ENCODE results near the gene KCNIP4.

Gene KCNIP4

GRCh38 chr4:20832826-20833225 is 1115.7 kb downstream of the KCNIP4 start:
- no peak overlapping the region for H3K27ac ChIP-seq
- no peak for TF ChIP-seq CTCF (IDR thresholded peaks at IDR 0.05)
- no peak for DNase-seq (ENCODE audit: low spot score)
- H3K4me3 ChIP-seq, result no peak overlapping the region

- Histone ChIP-seq H3K4me3 (no peak overlapping the region), H3K27ac (no peak overlapping the region)
- DNase-seq (ENCODE audit: low spot score), result no peak
- TF ChIP-seq CTCF (IDR thresholded peaks at IDR 0.05), result no peak
Measured at GRCh38 chr4:20831746-20832145, 1116.8 kb downstream of the KCNIP4 start.

- DNase-seq (ENCODE audit: low spot score), result no peak
- Histone ChIP-seq H3K27ac (no peak overlapping the region), H3K4me3 (no peak overlapping the region)
- TF ChIP-seq CTCF (IDR thresholded peaks at IDR 0.05), result no peak
Measured at GRCh38 chr4:20829617-20830357, 1118.8 kb downstream of the KCNIP4 start.

- no peak for TF ChIP-seq CTCF (IDR thresholded peaks at IDR 0.05)
- DNase-seq (ENCODE audit: low spot score), result no peak
- no peak overlapping the region for H3K27ac ChIP-seq
- no peak overlapping the region for H3K4me3 ChIP-seq
Measured at GRCh38 chr4:20825505-20825904, 1123.1 kb downstream of the KCNIP4 start.

- Histone ChIP-seq H3K4me3 (no peak overlapping the region), H3K27ac (no peak overlapping the region)
- no peak for TF ChIP-seq CTCF (IDR thresholded peaks at IDR 0.05)
- no peak for DNase-seq (ENCODE audit: low spot score)
Measured at GRCh38 chr4:20816287-20816686, 1132.3 kb downstream of the KCNIP4 start.

GRCh38 chr4:20813700-20814099 is 1134.9 kb downstream of the KCNIP4 start:
- Histone ChIP-seq H3K4me3 (no peak overlapping the region), H3K27ac (no peak overlapping the region)
- no peak for DNase-seq (ENCODE audit: low spot score)
- TF ChIP-seq CTCF (IDR thresholded peaks at IDR 0.05), result no peak

GRCh38 chr4:20809812-20810211 is 1138.8 kb downstream of the KCNIP4 start:
- H3K27ac ChIP-seq, result no peak overlapping the region
- no peak for TF ChIP-seq CTCF (IDR thresholded peaks at IDR 0.05)
- no peak for DNase-seq (ENCODE audit: low spot score)

More at GRCh38 chr4:20809812-20810211, 1138.8 kb downstream of the KCNIP4 start:
- H3K4me3 ChIP-seq, result no peak overlapping the region

All from coronary artery (tissue), 2 donors.